Activated effector memory CD4-positive, alpha-beta T cell treated with anti-CD3 and anti-CD28 coated beads, Interleukin-2, amount 50 U/mL, for 16 hours (primary cell): Measurements from ENCODE around the gene IPO7.
"Not testable (repeated sequence)": the region's sequence is repeated elsewhere in the genome, so short reads cannot be mapped to it uniquely, and the experiment has no call there.

ENCODE experiments used
- DNase-seq: peaks from one replicate; pipeline ENCODE4 v3.0.0-alpha.2; 2020

IPO7 gene

DNA sequence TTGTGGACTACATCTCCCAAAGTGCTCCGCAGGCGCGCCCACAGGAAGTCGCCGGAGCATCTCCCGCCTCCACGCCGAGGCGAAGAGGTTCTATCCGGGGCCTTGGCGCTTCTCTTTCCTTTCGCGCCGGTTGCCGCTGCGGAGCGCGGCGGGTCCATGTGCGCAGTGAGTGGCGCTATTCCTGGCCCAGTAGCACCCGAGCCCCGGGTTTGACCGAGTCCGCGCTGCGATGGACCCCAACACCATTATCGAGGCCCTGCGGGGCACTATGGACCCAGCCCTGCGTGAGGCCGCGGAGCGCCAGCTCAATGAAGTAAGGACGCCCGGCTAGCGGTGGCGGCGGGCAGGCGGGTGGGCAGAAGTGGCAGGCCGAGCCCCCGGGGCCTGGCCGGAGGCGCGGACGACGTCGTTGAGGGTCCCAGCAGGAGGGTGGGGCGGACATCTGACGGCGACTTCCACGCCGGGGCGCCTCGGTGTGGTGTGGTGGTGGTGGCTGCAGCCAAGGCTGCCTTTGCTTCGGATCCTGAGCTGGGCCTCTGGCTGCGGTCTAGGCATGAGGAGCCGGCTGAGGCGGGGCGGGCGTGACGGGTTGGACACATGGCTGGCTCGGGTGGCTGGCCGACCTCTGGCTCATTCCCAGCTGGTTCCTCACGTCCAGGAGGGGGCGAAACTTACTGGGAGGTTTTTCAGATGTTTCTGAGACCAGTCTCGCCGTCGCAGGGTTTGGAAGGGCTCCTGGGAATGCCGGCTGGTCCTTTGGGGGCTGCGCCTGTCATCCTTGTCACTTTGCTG lies at the start of gene IPO7:
Gene IPO7 (plus strand): TSS at position 118 of the 792 bp plus-strand sequence. CDS start 112 bp downstream, at position 230.
- peak; percentile 96 for DNase-seq

GRCh38 chr11:9341638-9342178 lies 42.7 kb upstream of the IPO7 start:
- no peak for DNase-seq

DNA sequence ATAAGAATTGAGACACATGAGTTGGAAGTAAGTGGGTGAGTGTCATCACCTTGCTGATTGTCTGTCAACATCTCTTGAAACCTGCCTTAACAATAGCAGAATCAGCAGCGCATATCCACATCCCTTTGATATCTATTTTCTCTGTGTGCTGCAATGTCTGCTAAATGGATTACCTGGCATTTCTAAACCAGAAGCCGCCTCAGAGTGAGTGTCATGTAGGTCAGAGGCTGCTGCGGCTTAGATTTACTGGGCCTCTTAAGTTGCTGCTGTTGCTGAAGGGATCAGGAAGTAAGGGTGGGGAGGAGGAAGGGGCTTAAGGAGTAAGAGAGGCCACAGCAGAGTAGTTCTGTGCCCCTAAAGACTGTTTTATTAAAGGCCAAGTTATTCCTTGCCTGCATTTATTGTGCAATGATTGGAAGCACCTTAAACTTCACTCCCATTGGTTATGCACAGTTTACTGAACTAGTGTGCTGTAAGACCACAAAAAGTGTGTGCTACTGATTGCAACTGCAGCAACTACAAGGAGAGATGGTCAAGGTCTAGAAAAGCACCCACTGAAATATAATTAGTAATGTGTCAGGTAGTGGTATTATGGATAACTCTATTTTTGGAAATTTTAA lies 40.3 kb upstream of the IPO7 start:
- no peak for DNase-seq

- no peak for DNase-seq
These were observed 37.4 kb upstream of the IPO7 start for GRCh38 chr11:9347100-9347499.

DNA sequence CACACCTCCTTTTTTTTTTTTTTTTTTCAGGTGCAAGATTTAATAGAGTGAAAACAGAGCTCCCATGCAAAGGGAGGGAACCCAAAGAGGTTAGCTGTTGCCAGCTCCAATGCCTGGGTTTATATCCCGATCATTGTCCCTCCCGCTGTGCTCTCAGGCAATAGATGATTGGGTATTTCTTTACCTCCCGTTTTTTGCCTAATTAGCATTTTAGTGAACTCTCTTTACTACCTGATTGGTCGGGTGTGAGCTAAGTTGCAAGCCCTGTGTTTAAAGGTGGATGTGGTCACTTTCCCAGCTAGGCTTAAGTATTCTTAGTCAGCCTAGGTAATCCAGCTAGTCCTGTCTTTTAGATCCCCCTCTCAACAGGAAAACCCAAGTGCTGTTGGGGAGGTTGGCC lies 36.7 kb upstream of the IPO7 start:
- not testable (repeated sequence) for DNase-seq

DNA sequence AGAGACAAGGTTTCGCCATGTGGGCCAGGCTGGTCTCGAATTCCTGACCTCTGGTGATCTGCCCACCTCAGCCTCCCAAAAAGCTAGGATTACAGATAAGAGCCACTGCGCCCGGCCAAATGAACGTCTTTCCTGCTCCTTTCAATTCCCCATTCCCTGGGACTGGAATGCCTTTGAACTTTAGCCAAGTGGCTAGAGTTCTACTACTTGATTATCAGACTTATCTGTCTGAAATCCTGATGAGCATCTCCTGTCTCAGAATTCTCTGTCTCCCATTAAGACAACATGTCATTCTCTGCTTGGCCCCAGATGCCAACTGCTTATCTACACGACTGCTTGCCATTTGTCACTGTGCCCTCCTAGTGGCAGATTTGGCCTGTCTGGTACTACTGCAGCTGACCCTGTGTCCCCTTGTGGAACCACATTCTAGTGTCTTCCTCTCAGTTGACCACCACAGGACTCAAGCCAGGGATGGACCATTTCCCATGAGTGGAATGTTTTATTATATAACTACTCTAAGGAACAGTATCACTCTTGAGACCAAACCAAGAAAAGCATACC lies 33.1 kb upstream of the IPO7 start:
- no peak for DNase-seq

DNA sequence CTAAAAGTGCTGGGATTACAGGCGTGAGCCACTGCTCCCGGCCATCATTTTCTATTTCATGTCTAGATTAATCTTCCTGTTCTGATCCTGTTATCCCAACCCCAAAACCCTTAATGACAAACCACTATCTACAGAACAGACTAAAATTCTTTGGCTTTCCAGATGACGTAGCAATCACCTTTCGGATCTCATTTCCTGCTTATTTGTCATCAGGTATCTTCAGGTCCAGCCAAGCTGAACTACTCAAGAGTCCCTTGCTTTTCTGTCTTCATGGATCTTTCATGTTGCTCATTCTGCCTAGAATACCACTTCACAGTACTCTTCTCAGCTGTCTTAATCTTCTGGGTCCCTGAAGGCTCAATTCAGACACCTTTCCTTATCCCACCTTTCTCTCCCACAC lies 27.4 kb upstream of the IPO7 start:
- no peak for DNase-seq

DNA sequence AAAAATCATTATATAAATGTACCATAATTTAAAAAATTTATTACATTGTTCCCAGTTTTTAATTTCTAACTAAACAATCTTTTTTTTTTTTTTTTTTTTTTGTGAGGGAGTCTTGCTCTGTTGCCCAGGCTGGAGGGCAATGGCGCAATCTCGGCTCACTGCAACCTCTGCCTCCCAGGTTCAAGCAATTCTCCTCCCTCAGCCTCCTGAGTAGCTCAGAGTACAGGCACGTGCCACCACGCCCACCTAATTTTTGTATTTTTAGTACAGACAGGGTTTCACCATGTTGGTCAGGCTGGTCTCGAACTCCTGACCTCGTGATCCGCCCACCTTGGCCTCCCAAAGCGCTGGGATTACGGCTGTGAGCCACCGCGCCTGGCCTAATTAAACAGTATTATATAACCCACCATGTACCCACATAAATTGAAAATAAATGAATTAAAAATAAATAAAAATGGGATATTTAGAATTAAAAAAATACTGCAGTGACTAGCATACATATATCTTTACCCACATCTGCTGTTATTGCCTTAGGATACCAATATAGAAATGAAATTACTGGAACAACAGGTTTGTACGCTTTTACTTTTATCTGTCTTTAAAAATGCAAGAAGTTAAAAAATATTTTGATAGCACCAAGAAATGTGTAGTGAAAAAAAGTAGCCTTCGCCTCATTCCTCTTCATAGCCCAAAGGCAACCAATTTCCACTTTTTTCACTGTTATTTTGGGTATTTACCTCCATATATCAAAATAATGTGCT lies 23.4 kb upstream of the IPO7 start:
- not testable (repeated sequence) for DNase-seq

GRCh38 chr11:9362393-9362863 lies 22.0 kb upstream of the IPO7 start:
- DNase-seq: no peak

GRCh38 chr11:9363954-9364912 lies 20.2 kb upstream of the IPO7 start:
- peak; percentile 93 for DNase-seq

GRCh38 chr11:9367551-9367950 lies 16.9 kb upstream of the IPO7 start:
- DNase-seq: no peak

- no peak for DNase-seq
These were observed 7.4 kb upstream of the IPO7 start for GRCh38 chr11:9377036-9377435.

GRCh38 chr11:9379041-9379440 lies 5.4 kb upstream of the IPO7 start:
- no peak for DNase-seq

DNA sequence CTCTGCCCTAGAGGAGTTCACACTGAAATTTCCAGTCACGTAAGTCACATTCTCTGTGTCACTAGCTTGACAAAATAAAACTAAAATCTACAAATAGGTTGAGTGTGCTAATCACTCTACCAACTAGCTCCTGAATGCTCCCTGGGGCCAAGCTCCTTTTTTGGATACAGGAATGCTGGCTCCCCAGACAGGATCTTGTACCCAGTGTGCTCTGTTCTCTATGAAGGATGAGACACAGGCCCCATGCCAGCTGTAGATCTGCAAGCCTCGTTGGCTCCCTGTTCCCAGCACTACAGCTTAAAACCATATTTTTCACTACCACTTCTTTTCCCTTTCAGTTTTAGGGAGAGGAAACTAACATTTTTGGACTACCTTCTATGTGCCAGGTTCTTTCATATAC lies 3.7 kb upstream of the IPO7 start:
- DNase-seq: no peak

DNA sequence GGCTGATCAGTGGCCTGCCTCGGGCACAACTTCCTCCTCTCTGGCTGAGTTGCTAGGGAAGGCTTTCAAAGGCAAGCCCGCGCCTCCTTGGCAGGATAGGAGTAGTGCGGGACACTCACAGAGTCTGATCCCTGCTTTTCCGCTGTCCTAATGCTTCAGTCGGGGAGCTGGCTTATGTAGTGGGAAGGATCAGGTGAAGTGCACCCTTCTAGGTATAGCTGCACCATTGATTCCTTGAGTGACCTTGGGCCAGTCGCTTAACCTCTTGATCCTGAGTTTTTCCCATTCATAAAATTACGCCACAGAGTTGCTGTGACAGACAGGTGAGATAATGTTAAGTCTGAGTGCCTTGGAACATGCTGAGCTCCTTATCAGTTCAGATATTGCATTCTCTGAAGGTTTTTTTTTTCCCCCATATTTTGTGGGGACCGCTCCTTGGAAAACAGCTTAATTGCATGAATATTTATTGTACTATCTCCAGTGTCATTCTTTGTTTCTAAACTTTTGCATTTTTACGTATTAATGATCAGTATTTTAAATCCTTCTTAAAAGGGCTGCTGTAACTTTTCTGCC lies 961 bp downstream of the IPO7 start:
- no peak for DNase-seq

- no peak for DNase-seq
These were observed 1.6 kb downstream of the IPO7 start for GRCh38 chr11:9386086-9386485.

DNA sequence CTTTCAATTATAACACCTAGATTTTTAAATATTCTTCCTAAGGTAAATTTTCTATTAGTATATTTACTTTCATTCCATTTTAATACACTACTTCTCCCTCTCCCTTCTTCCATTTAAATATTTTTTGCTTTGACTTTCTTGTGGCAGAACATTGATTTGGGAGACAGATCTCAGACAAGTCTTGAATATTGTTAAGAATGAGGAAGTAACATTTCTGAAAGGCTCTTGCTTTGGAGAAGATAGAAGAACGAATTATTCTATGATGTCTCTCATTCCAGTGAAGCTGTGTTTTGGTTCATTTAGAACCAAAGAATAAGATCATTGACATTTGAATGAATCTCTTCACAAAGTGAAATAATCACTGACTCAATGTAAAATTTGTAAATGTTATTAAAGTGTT lies 2.4 kb downstream of the IPO7 start:
- DNase-seq: no peak

GRCh38 chr11:9396310-9396709 lies 11.9 kb downstream of the IPO7 start:
- DNase-seq: no peak

DNA sequence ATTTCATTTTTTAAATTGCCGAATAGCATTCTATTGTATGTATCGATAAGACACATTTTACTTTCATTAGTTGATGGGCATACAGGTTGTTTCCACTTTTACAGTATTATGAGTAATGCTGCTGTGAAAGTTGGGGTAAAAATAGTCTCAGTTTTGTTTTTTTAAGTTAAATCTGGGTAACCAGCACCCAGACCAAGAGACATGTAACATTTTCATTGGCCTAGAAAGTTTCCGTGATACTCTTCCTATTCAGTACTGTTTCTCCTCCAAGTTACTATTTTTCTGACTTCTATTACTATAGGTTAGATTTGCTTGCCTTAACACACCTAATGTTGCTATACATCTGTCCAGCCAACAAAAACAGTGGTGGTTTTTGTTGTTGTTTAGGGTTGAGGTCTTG lies 12.3 kb downstream of the IPO7 start:
- DNase-seq: no peak

DNA sequence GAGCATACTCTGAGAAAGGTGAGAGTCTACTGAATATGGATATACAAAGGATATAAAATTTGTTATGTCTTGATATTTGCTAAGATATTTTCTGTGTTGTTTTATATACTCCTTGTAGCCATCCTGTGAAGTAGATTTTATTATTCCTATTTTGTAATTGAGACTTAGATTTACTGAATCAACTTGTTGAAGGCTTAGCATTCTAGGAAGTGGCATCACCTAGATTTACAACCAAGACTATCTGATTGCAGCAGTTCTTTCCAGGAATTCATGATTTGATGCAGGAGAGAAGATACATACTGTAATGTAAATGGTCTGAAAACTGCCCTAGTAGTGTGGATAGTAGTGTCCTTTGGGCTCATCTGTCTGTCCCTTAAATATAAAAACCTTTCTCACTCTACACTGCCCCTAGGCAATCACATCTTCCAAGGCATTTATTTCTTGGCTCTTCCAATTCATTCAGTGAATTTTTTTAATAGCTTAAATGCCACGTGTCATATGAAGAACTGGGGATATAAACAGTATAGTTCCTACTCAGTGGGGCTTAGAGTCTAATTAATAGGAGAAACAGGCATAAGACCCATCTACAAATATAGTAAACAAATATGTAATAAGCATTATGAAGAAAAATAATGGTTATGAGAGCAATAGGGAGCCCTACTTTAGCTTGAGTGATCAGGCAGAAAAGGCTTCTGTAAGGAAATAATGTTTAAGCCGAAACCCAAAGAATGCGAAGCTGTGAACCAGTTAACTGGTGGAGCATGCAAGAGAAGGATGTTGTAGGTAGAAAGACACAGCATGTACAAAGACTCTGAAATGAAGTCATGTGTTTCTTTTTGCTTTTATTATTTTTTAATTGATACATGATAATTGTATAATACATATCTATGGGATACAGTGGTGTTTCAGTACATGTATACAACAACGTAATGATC lies 13.6 kb downstream of the IPO7 start:
- DNase-seq: no peak
